Liver (tissue), 9 donors: Measurements from ENCODE around the gene CLIP4. TPM values are rescaled to one million over a fixed set of nuclear protein-coding genes. Genes with fewer than 3 reads are reported as not detected.

Experiments used
- DNase-seq: peaks from one replicate; pipeline ENCODE4 v3.0.0-alpha.2; 2017; ENCODE audit warnings: low spot score
- H3K27ac ChIP-seq, 2 donors: one replicate each; pipeline ENCODE4 v1.7.0; 2013; ENCODE audit warnings: inconsistent platforms in 2 of 2, low read length in 2 of 2, control low read depth in 1 of 2, low read depth in 1 of 2, mild to moderate bottlenecking in 1 of 2
- H3K27me3 ChIP-seq, 4 donors: one replicate each; pipeline versions ENCODE4 v1.6.1 to v1.7.0; 2013; ENCODE audit warnings: low read length in 3 of 4, inconsistent platforms in 1 of 4, mild to moderate bottlenecking in 1 of 4, moderate library complexity in 1 of 4; ENCODE audit not compliant: control insufficient read depth in 4 of 4, insufficient read depth in 4 of 4
- H3K36me3 ChIP-seq, 4 donors: one replicate each; pipeline versions ENCODE4 v1.6.1 to v1.7.0; 2013; ENCODE audit warnings: low read length in 3 of 4, mild to moderate bottlenecking in 3 of 4, low read depth in 1 of 4, moderate library complexity in 1 of 4; ENCODE audit not compliant: control insufficient read depth in 4 of 4, insufficient read depth in 3 of 4
- H3K4me1 ChIP-seq, 4 donors: one replicate each; pipeline versions ENCODE4 v1.6.1 to v1.7.0; 2013; ENCODE audit warnings: low read length in 3 of 4, mild to moderate bottlenecking in 3 of 4, moderate library complexity in 1 of 4; ENCODE audit not compliant: control insufficient read depth in 4 of 4, insufficient read depth in 4 of 4
- H3K4me3 ChIP-seq, 3 donors: one replicate each; pipeline versions ENCODE4 v1.6.1 to v1.7.0; 2013; ENCODE audit warnings: low read length in 3 of 3, control low read depth in 1 of 3, low read depth in 1 of 3, mild to moderate bottlenecking in 1 of 3
- H3K9ac ChIP-seq, 2 donors: one replicate each; pipeline ENCODE4 v1.7.0; 2013; ENCODE audit warnings: low read length in 2 of 2, mild to moderate bottlenecking in 2 of 2, moderate library complexity in 2 of 2, control low read depth in 1 of 2, low read depth in 1 of 2
- H3K9me3 ChIP-seq, 4 donors: one replicate each; pipeline versions ENCODE4 v1.6.1 to v1.7.0; 2013; ENCODE audit warnings: low read length in 3 of 4; ENCODE audit not compliant: control insufficient read depth in 4 of 4
- ATF3 ChIP-seq: IDR thresholded peaks from 2 replicates; pipeline ENCODE4 v1.6.1; 2016; ENCODE audit warnings: antibody characterized with exemption
- EGR1 ChIP-seq, 2 donors: IDR thresholded peaks; 2 replicates each; pipeline ENCODE4 v1.6.1; 2016 to 2018; ENCODE audit warnings: antibody characterized with exemption in 2 of 2, low read depth in 2 of 2
- FOXA1 ChIP-seq: IDR thresholded peaks from 2 replicates; pipeline ENCODE4 v1.6.1; 2016; ENCODE audit warnings: antibody characterized with exemption
- FOXA2 ChIP-seq: IDR thresholded peaks from 2 replicates; pipeline ENCODE4 v1.6.1; 2016; ENCODE audit warnings: antibody characterized with exemption
- GABPA ChIP-seq, 2 donors: IDR thresholded peaks in 1 of 2; conservative IDR thresholded peaks in 1 of 2; 2 replicates each; pipeline ENCODE4 v1.6.1; 2016; ENCODE audit warnings: antibody characterized with exemption in 2 of 2, mild to moderate bottlenecking in 1 of 2, moderate library complexity in 1 of 2
- HNF4A ChIP-seq, 2 donors: conservative IDR thresholded peaks; 2 replicates each; pipeline ENCODE4 v1.6.1; 2016; ENCODE audit warnings: antibody characterized with exemption in 2 of 2, mild to moderate bottlenecking in 2 of 2
- HNF4G ChIP-seq: IDR thresholded peaks from 2 replicates; pipeline ENCODE4 v1.6.1; 2016; ENCODE audit warnings: antibody characterized with exemption
- NR2F2 ChIP-seq: IDR thresholded peaks from 2 replicates; pipeline ENCODE4 v1.6.1; 2016; ENCODE audit warnings: antibody characterized with exemption
- RAD21 ChIP-seq, 2 donors: IDR thresholded peaks; 2 replicates each; pipeline ENCODE4 v1.6.1; 2016; ENCODE audit warnings: antibody characterized with exemption in 2 of 2, mild to moderate bottlenecking in 2 of 2
- REST ChIP-seq: IDR thresholded peaks from 2 replicates; pipeline ENCODE4 v1.6.1; 2016; ENCODE audit warnings: antibody characterized with exemption, mild to moderate bottlenecking
- RXRA ChIP-seq, 2 donors: IDR thresholded peaks; 2 replicates each; pipeline ENCODE4 v1.6.1; 2017 to 2018; ENCODE audit warnings: antibody characterized with exemption in 2 of 2, mild to moderate bottlenecking in 1 of 2
- TAF1 ChIP-seq: conservative IDR thresholded peaks from 2 replicates; pipeline ENCODE4 v1.6.1; 2016; ENCODE audit warnings: antibody characterized with exemption, mild to moderate bottlenecking
- YY1 ChIP-seq: IDR thresholded peaks from 2 replicates; pipeline ENCODE4 v1.6.1; 2016; ENCODE audit warnings: antibody characterized with exemption, mild to moderate bottlenecking
- WGBS: extraction: QIAGEN DNeasy Blood & Tissue Kit; methylation state at CpG from one replicate; pipeline ENCODE4 v1.1.7; 2013; 5-methylcytosine and 5-hydroxymethylcytosine counted together
- polyA plus RNA-seq, 2 donors: library from polyadenylated mRNA; stranded (reverse) in 1 of 2; unstranded in 1 of 2; fragments of 200-250 nt in 1 of 2; fragments of >200 nt in 1 of 2; fragmentation: Nextera tagmentation in 1 of 2; extraction: Ambion mirVana in 1 of 2; gene quantifications; one replicate each; pipeline versions ENCODE4 v1.2.1 to v1.2.3, GENCODE V29; 2013 to 2015
- total RNA-seq, 2 donors: library from RNA; depleted of rRNA; stranded (reverse); fragments of >200 nt; gene quantifications; one replicate each; pipeline ENCODE4 v1.2.3, GENCODE V29; 2014
- TF ChIP-seq, protein P1 (sequence below): IDR thresholded peaks from 2 replicates; pipeline ENCODE4 v1.6.1; 2016; ENCODE audit warnings: antibody characterized with exemption
- TF ChIP-seq, protein P2 (sequence below): IDR thresholded peaks from 2 replicates; pipeline ENCODE4 v1.6.1; 2016; ENCODE audit warnings: antibody characterized with exemption
- TF ChIP-seq, protein P3 (sequence below): fragments of 150-350 bp; IDR thresholded peaks from 2 replicates; pipeline ENCODE4 v1.5.1; 2017; ENCODE audit warnings: improper control_type of control experiment, low read depth, low read length; ENCODE audit not compliant: missing input control
- donor health status: healthy.
- donor health status: healthy.
- donor health status: healthy.
- donor health status: healthy.
- donor health status: healthy.

Gene CLIP4
- total and polyA plus RNA-seq, 4 donors, result 1.3 to 6.7 (median 3.2) TPM

DNA sequence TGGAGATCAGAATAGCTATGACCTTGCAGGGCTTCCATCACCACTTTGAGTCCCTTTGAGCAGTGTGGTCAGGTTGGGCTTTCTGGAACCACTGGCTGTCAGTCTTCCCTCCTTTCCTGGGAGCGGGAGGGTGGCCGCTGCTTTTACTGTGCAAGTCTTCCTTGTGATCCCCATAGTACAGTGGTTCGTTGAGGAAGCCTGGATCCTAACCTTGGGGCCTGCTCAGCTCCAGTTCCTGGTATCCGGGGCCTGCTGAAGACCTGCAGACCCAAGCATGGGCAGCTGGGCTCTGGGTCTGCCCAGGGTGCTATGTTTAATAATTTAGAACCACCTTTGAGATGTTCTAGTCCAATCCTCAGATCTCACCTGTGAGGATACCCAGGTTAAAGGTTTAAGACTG is 104.2 kb downstream of the CLIP4 start:
- Histone ChIP-seq H3K27ac (no peak overlapping the region), H3K36me3 (no peaks in the 10 kb centered on the region), H3K4me3 (no peak overlapping the region), H3K9ac (no peak overlapping the region), H3K4me1 (no peaks in the 10 kb centered on the region), H3K27me3 (peaks cover 0 to 2% (median 0%) of the 10 kb centered on the region in 4 donors), H3K9me3 (no peaks in the 10 kb centered on the region)
- no peak for TF ChIP-seq GABPA (IDR thresholded peaks at IDR 0.05 in 1 of 2, conservative IDR thresholded peaks at IDR 0.05 in 1 of 2)
- TF ChIP-seq TAF1, result no peak
- no peak for TF ChIP-seq HNF4A (conservative IDR thresholded peaks at IDR 0.05)
- no peak for TF ChIP-seq FOXA2
- TF ChIP-seq RXRA (IDR thresholded peaks at IDR 0.05), result no peak
- no peak for TF ChIP-seq REST
- TF ChIP-seq HNF4G, result no peak
- TF ChIP-seq, protein P1, sequence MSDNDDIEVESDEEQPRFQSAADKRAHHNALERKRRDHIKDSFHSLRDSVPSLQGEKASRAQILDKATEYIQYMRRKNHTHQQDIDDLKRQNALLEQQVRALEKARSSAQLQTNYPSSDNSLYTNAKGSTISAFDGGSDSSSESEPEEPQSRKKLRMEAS, result no peak
- TF ChIP-seq NR2F2, result no peak
- no peak for TF ChIP-seq FOXA1
- TF ChIP-seq ATF3, result no peak
- no peak for TF ChIP-seq EGR1 (IDR thresholded peaks at IDR 0.05; ENCODE audit: low read depth in 2 of 2)
- no peak for DNase-seq
- 88% methylated on average over 4 of the region's 4 CpGs for WGBS

GRCh38 chr2:29220506-29221270 is 105.5 kb downstream of the CLIP4 start:
- Histone ChIP-seq H3K9me3 (no peaks in the 10 kb centered on the region), H3K9ac (no peak overlapping the region), H3K27ac (no peak overlapping the region), H3K27me3 (peaks cover 0 to 2% (median 0%) of the 10 kb centered on the region in 4 donors), H3K4me1 (no peaks in the 10 kb centered on the region), H3K36me3 (no peaks in the 10 kb centered on the region), H3K4me3 (no peak overlapping the region)
- DNase-seq, result no peak
- 81% methylated on average over 12 of the region's 12 CpGs for WGBS
- TF ChIP-seq, protein P2, sequence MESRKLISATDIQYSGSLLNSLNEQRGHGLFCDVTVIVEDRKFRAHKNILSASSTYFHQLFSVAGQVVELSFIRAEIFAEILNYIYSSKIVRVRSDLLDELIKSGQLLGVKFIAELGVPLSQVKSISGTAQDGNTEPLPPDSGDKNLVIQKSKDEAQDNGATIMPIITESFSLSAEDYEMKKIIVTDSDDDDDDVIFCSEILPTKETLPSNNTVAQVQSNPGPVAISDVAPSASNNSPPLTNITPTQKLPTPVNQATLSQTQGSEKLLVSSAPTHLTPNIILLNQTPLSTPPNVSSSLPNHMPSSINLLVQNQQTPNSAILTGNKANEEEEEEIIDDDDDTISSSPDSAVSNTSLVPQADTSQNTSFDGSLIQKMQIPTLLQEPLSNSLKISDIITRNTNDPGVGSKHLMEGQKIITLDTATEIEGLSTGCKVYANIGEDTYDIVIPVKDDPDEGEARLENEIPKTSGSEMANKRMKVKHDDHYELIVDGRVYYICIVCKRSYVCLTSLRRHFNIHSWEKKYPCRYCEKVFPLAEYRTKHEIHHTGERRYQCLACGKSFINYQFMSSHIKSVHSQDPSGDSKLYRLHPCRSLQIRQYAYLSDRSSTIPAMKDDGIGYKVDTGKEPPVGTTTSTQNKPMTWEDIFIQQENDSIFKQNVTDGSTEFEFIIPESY, result no peak
- no peak for TF ChIP-seq FOXA1
- TF ChIP-seq REST, result no peak
- TF ChIP-seq RAD21 (IDR thresholded peaks at IDR 0.05), result no peak
- no peak for TF ChIP-seq ATF3
- TF ChIP-seq, protein P1, result no peak
- TF ChIP-seq, protein P3, sequence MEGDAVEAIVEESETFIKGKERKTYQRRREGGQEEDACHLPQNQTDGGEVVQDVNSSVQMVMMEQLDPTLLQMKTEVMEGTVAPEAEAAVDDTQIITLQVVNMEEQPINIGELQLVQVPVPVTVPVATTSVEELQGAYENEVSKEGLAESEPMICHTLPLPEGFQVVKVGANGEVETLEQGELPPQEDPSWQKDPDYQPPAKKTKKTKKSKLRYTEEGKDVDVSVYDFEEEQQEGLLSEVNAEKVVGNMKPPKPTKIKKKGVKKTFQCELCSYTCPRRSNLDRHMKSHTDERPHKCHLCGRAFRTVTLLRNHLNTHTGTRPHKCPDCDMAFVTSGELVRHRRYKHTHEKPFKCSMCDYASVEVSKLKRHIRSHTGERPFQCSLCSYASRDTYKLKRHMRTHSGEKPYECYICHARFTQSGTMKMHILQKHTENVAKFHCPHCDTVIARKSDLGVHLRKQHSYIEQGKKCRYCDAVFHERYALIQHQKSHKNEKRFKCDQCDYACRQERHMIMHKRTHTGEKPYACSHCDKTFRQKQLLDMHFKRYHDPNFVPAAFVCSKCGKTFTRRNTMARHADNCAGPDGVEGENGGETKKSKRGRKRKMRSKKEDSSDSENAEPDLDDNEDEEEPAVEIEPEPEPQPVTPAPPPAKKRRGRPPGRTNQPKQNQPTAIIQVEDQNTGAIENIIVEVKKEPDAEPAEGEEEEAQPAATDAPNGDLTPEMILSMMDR, result no peak
- no peak for TF ChIP-seq YY1
- no peak for TF ChIP-seq FOXA2
- TF ChIP-seq RXRA (IDR thresholded peaks at IDR 0.05), result no peak
- no peak for TF ChIP-seq HNF4A (conservative IDR thresholded peaks at IDR 0.05)
- TF ChIP-seq HNF4G, result no peak
- TF ChIP-seq GABPA (IDR thresholded peaks at IDR 0.05 in 1 of 2, conservative IDR thresholded peaks at IDR 0.05 in 1 of 2), result no peak
